ENCODE data around the gene LHX3.

The LHX3 gene

DNA sequence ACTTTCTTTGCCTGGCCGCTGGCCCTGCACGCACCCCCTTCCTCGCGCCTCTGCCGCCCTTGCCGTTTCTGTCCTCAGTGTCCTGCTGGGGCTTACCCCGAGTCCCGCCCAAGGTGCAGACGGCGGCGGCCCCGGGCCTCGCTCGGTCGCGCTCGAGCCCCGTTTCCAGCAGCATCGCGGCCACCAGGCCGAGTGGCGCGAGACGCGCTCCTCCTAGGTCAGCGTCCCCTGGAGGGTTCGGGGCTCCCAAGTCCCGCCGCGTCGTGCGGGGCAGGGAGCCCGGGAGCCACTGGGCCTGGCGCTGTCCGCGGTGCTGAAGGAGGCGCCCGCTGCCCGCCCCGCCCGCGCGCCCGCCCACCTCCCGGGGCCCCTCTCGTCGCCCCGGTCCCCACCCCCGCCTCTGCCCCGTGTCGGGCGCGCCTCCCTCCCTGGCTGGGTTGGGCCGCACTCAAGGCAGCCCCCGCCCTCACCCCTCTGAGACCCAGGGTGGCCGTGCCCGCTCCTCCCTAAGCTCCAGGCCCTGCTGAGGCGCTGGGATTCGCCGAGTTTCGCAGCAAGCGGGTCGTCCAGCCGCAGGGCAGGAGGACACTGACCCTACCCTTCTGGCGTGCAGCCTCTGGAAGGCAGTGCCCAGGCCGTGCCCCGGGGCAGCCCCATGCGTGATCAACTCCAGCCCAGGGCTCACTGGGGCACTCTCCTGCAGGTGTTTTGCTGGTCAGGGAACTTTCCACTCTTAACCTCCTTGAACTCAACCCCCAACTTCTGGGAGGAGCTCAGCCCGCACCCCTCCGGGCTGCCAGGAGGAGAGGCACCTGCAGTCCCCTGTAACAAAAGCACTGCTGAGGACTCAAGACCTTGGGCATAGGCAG lies at the start of gene LHX3:
TSS of gene LHX3 (minus strand) at position 291 of the 869 bp plus-strand sequence. CDS start at position 175, 116 bp downstream.
- DNase-seq = peak in 1 of 56 donors; percentile 29

DNA sequence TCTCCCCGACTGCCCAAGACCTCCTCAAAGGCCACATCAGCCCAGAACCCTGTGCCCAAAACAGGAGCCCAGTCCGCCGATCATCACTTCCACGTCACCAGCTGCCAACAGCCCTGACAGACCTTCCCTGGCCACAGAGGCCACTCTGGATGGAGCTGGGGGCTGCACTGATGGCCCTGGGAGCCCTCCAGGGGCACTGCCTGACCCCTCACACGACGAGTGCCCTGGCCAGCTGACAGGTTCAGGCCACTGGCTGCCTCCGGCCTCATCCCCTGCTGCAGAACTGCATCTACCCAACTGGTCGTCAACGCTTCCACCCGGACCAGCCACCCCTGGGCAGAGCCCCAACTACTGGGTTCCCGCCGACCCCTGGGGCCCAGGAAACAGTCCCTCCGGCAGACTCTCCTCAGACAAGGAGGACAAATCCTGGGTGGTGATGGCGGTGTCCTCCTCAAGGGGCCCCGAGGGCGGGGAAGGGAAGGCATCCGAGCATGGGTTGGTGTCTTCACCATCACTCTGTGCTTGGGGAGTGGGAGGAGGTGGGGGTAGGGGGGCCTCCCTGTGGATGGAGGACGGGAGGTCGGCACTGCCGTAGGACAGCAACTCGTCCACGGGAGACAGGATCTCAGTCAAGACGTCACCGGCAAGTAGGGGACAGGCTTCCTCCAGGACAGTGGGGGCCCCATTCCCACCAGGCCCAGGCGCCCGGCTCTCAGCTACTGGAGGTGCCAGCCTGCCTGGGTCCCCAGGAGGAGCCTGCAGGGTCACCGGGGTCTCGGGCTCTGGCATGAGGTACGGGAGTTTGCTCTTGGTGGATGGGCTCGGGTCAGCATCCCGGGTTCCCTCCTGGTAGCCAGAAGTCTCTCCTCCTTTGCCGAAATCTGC lies 48.6 kb upstream of the LHX3 start:
- DNase-seq = no peak

DNA sequence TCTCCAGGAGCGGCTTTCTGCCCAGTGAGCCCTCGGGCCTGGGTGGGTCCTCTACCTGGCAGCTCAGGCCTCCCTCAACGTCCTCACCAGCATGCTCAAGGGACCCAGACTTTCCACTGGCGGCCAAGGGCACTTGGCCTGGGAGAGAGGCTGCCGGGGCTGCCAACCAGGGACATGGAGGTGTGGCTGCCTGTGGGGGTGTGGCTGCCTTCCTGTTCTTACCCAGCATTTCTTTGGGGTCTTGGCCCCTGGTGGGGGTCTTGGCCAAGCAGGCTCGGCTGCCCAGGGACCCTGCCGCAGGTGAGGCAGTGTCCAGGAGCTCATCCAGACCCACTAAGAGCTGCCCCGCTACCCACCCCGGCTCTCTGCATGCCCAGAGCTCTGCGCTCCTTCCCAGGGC lies 47.9 kb upstream of the LHX3 start:
- DNase-seq = no peak

DNA sequence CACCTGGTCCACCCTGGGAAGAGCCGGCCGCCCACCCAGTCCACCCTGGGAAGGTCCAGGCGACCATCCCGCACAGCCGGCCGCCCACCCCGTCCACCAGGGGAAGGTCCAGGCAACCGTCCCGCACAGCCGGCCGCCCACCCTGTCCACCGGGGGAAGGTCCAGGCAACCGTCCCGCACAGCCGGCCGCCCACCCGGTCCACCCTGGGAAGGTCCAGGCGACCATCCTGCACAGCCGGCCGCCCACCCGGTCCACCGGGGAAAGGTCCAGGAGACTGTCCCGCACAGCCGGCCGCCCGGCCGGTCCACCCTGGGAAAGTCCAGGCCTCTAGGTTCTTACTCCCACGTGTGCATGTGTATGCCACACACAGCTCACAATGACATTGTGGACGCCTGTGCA lies 47.4 kb upstream of the LHX3 start:
- no peak for DNase-seq

DNA sequence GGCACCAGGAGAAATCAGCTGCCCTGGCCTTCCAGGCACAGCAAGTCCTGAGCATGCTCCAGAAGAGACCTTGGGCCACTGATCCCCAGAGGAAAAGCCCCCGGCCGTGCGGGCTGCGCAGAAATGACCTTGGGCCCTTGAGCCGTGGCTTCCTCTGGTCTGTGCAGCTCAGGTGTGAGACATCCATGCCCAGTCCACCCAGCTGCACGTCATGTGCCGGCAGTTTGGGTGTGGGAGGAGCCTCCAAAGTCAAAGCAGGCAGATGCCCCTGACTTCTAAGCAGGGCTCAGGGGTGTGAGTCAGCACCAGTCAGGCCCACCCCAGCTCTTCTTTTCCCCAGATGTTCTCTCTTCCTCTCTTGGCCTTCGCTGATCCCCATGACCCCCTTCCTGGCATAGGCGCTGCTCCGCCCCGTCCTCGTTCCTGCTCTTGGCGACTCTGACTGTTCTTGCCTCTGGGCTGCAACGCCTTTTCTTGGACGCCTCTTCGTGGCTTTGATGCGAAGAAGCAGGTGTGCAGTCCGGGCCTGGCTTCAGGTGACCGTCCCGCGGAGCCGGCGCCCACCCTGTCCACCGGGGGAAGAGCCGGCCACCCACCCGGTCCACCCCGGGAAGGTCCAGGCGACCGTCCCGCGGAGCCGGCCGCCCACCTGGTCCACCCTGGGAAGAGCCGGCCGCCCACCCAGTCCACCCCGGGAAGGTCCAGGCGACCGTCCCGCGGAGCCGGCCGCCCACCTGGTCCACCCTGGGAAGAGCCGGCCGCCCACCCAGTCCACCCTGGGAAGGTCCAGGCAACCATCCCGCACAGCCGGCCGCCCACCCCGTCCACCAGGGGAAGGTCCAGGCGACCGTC lies 46.6 kb upstream of the LHX3 start:
- no peak for DNase-seq

DNA sequence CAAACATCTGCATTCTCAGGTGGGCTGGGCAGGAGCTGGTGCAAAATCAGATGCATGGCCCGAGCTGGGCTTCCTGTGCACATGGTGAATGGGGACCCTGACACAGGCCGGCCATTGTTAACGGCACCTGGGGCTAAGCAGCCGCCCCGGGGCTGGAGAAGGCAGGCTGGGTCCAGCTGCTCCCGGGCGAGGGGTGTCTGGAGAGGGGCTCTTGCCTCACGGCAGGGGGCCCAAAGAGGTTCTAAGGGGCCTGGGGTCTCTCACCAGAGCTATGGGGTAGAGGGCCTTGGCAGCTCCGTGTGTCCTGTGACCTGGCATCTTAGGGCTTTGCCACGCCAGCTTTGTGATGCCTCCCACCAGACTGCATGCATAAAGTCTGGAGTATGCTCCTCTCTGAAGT lies 45.7 kb upstream of the LHX3 start:
- DNase-seq = no peak

DNA sequence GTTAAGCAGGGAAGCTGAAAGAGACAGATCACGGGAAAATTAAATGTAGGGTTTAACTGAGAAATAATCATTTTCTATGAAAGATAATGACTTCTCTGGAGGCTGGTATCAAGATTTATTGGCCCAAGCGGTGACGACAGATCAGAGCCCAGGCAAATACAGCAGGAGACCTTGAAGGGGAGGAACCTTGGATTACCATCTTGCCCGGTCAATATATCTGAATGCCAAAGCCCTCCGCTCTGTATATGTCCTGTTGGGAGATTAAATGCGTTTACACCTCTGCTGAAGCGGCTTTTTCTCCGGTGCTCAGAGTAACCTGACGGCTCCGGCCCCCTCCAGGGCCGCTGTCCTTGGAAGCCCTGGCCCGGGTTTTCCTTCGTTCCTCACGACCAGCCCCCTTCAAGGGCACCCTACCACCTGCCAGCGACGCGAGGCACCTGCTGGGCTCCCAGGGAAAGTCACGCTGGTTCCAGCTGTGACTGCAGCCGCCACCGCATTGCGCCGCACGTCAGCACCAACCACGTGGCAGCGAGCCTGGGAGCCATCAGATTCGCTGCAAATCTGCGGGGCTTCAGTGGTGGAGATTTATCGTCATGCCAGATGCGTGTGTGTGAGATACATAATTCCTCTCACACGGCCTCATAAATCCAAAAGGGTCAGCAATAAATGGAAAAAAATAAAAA lies 45.1 kb upstream of the LHX3 start:
- no peak for DNase-seq

DNA sequence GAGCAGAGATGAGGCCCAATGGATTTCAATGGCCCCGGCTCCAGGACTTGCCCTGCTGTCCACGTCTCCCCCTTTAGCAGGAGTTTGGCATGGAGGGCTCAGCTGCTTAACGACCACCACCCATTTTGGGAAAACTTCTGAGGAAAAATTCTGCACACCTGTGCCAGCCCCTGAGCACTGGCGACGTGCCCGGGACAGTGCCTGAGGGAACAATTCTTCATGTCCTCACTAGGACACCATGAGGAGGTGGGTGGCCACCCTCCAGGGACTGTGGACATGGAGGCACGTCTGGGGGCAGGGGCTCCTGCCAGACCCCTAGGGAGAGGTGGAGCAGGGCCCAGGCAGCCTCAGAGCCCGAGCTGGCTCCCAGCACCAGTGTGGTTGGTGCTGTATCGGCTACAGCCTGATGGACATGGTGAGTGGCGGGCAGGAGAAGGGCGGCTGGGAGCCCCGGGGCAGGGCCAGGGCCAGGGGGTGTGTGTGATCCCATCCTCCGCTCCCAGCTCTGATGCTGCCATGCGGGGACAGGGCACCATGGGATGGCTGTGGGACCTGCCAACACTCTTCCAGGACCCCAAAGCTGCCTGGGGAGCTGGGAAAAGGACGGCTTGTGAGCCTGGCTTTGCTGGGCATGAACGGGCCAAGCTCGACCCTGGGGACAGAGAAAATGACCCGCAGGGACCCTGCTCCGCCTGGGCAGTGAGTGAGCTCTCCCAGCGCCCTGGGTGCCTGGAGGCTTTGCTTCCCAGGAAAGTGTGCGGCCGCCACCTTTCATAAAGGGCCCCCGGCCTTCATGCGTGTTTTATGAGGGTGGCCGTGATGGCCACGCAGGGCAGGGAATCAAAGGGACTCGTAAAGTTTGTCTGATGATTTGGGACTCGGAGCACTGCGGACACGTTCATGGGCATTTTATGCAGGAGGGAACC lies 44.3 kb upstream of the LHX3 start:
- DNase-seq = no peak

DNA sequence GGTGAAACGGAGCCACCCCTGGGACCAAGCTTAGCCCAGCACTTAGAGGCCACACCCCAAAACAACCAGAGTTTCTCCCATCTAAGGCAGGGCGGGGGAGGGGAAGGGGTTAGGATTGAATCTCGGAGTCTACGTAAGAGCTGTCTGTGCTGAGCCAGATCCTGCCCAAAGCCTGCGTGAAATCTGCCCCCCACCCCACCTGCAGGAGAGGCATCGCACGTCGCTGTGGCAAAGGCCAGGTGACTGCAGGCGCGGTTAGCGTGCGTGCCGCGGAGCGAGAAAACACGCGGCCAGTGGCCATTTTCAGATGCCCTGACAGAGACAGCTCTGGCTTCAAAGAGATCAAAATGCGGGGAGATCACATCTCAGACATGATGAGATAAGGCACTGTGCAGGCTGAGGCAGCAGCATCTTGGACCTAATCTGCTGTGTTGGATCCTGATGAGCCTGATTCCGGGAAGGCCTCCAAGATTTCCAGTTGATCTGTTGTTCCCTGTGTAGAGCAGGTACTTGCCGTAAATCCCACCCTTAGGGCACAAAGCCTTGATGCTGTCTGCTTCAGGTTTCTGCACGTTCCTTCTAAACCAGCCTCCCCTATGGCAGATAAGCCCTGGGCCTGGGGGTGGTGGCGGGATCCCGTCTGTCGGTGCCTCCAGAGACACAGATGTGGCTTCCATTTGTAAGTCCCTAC lies 43.2 kb upstream of the LHX3 start:
- DNase-seq = no peak

DNA sequence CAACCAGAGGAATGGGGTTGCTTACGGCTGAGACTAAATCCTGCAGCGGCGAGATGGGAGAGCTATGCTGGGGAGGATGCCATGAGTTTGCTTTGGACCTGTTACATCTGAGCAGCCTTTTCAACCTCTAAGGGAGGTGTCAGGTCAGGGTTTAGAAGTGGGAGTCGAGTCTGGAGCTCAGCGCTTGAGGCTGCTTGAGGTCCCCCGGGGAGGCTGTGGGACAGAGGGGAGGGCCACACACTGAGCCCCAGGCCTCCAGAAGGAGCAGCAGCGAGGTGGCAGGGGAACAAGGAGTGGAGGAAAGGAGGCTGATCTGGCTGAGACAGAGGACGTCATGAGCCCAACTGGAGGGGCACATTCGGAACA lies 42.6 kb upstream of the LHX3 start:
- no peak for DNase-seq

DNA sequence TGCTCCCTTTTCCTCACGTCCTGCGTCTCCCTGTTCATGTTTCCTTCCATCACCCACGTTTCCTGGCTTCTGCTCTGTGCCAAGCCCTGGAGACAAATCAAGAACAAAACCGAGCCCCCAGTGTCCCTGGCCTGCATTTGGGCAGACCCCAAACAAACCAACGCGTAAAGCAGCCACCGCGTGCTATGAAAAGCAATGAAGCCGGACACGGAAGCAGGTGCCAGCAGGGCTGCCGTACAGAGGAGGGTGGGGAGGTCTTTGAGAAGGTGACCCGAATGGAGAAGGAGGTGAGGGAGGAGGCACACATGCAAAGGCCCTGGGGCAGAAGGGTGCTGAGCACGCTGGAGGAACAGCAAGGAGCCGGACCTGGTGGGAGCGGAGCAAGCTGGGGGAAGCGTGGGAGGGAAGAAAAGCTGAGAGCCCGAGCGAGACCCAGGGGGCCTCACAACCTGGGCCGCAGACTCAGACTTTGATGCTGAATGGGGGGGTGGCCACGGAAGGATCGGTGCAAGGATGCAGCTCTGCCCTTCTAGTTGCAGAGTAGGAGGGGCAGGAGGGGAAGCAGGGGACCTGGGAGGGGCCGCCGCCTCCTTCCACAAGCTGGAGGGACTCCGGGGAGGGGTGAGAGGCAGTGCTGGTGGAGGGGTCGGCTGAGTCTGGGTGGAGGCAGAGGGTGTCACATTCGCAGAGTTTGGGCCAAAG lies 42.1 kb upstream of the LHX3 start:
- DNase-seq = no peak

DNA sequence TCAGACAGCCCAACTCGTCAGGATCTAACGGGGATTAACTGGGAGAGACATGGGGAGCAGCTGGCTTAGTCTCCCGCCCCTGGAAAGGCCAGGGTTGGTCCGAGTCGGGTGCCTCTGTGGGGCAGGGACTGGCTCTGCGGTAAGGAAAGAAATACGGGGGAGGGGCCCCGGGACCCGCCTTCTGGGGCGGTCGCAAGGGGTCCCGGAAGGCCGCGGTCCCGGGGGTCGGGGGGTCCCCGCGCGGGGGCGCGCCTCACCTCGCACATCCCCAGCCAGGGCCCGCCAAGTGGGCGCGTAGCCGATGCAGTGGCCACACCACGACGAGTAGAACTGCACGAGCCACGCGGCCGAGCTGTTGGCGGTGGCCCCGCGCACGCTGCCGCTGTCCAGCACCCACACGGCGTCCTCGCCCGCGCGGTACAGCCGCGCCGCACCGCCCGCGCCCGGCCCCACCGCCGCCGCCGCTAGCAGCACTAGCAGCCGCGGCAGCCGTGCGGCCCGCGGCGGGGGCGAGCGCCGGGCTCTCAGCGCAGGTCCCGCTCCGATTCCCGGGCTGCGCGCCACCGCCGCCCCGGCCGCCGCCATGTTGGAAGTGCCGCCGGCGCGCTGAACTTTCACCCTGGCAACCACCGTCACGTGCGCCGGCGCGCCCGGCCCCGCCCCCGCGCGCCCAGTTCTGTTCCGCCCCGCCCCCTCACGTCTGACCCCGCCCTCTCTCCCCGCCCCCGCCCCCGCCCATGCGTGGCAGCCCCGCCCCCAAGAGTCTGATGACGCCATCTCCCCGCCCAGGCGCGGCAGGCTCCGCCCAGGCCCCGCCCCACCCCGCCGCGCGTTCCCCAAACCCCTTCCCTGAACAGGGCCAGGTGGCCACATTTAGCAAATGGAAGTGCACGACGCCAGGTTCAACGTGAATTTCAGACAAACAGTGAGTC lies 40.6 kb upstream of the LHX3 start, which contains the start of gene QSOX2:
TSS of gene QSOX2 (minus strand) at position 594 of the 932 bp plus-strand sequence. CDS start at position 585, 9 bp downstream.
- peak in 54 of 56 donors; percentile 39 to 94 (median 82) for DNase-seq

DNA sequence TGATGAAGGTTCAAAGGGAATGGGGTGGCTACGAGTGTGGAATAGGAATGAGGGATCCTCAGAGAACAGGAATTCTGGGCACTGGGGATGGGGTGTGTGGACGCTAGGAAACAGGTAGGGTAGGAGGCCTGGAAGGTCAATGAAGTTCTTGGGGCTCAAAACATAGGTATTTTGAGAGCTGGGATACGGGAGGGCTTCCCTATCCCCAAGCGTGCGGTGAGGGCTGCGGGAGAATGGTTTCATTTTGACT lies 40.0 kb upstream of the LHX3 start:
- DNase-seq = no peak

DNA sequence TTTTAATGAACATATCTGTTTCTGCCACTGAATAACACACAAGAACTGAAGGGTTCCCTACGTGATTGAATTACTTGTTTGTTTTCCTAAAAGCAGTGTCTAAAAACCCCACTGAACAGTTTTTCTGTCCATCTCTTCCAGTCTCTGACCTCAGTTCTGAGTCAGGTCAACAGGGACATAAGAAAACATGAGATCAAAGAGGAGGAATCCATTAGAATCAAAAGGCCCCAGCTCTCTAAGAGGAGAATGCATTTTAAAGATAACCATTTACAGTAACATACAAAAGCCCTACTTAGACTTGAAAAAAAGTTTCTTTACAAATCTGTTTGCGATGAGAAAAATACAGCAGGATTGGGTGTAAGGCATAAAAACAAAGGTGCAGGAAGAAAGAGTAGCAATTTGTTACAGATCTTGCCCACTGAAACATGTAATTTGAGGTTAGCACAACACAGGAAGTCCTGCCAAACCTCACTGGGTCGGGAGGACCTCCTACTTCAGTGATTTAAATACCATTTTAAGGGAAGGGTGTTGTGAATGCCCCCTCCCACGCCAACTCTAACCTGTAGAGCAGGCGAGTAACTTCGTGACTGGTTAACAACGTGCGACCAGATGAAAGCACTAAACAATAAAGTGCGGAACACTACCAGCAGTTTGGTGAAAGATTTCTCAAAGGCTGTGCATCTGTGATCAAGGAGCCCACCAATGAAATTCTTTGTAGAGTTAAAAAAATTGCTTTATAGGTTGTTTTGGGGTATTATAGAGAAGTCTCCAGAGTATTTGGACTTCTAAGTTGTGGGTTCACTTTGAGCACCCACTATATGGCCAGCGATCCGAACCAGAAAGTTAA lies 39.4 kb upstream of the LHX3 start:
- no peak for DNase-seq

DNA sequence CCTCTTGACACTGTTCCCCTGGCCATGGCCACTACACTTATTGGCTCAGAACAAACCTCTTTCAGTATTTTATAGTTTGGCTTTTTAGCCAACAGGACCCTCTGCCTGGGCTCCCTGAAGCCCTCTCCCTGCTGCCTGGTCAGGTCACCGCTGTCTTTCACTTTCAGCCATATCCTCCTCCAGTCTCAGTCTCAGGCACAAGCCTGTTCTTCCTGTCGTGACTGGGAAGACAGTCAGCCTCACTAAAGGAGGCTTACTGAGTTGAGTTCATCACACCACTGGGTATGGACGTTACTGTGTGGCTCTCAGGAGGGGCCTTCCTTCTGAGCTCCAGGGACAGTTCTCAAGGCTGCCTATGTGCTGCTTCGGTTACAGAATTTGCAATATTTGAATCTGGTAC lies 38.7 kb upstream of the LHX3 start:
- DNase-seq = no peak

DNA sequence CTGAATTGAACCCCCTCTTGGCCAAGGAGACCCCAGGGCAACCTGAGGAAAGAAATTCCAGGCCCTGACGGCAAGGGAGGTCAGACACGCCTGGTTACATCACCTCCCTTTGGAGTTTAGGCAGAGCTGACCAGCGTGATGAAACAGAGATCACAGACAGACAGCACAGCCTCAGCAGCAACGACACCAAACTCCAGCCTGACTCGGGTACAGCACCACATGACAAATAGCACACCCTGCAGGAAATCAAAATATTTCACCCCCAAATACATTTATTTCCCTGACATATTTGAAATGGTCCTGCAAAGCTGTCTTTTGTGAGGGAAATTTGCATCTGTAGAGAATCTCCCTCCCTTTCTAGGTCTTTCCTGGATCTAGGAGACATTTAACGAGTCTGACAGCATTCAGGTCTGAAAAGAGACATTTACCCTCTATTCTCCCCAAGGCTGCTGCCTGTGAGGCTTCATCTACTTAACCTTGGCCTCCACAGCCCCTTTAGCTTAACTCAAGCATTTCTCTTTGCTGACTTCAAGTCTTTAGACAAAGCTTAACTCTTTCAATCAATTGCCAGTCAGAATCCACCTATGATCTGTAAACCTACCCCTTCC lies 38.1 kb upstream of the LHX3 start:
- DNase-seq = peak in 1 of 56 donors; percentile 23
